ENCODE data around the gene EFNA4.

The EFNA4 gene

GRCh38 chr1:155052439-155053395 is 10.8 kb upstream of the EFNA4 start:
- peak; percentile 36 for DNase-seq

GRCh38 chr1:155053531-155054105 is 9.9 kb upstream of the EFNA4 start:
- no peak for DNase-seq

GRCh38 chr1:155057104-155057503 is 6.4 kb upstream of the EFNA4 start:
- DNase-seq = no peak

DNA sequence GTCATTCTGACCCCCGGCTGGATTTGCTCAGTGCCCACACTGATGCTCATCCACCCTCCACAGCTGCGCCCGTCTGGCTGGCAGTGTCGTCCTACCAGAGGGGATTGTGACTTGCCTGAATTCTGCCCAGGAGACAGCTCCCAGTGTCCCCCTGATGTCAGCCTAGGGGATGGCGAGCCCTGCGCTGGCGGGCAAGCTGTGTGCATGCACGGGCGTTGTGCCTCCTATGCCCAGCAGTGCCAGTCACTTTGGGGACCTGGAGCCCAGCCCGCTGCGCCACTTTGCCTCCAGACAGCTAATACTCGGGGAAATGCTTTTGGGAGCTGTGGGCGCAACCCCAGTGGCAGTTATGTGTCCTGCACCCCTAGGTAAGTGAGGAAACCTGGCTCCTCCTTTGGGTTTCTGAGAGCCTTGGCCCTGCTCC is 5.7 kb upstream of the EFNA4 start:
- no peak for DNase-seq

DNA sequence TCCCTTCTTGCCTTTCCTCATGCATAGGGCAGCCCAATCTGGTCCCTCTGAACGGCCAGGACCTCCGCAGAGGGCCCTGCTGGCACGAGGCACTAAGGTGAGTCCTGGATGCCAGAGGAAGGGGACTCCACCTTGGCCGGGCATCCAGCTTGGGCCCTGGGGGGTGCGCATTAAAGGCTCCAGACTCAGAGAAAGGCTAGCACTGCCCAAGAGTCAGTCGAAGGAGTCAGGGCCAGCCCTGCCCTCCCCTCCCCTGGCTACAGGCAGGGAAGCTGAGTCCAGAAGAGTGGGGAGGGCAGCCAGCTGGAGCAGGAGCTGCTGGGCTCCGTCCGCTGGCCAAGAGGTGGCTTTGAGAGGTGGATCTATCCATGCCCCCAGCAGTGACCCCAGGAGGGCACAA is 2.8 kb upstream of the EFNA4 start:
- no peak for DNase-seq

DNA sequence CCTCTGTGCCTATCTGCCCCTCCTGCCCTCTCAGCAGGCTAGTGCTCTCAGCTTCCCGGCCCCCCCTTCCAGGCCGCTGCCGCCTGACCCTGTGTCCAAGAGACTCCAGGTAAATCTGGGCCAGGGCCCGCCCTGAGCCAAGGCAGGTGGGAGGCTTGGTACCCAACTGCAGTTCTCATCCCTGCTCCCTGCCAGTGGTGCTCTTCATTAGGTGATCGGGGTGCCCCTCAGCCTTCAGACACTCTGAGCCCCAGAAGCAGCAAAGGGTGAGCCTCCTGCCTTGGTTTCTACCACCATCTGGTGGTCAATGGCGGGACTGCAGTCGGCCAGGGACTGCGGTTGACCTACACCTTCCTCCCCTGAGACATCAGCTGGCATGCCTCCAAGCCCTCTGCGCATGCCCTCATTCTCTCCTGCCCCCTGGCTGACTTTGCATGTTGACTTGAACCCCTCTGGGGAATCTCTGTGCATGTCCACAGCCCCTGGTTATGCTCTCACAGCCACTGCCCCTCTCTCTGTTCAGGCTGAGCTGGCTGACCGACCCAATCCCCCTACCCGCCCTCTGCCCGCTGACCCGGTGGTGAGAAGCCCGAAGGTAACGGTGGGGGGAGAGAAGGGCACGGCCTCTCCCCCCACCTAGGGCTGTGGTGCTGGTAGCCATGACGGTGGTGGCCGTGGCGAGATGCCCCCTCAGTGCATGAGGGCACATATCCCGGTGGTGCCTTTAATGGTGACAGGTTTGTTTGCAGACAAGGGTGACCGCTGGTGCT is 2.0 kb upstream of the EFNA4 start:
- DNase-seq = peak; percentile 97

GRCh38 chr1:155062151-155062686 is 1.3 kb upstream of the EFNA4 start:
- DNase-seq = no peak

- DNase-seq = peak; percentile 76
Observed at GRCh38 chr1:155062702-155063411, 683 bp upstream of the EFNA4 start.

- no peak for DNase-seq
Observed at GRCh38 chr1:155064111-155064831, 731 bp downstream of the EFNA4 start.

- DNase-seq = no peak
Observed at GRCh38 chr1:155064832-155065429, 1.4 kb downstream of the EFNA4 start.

DNA sequence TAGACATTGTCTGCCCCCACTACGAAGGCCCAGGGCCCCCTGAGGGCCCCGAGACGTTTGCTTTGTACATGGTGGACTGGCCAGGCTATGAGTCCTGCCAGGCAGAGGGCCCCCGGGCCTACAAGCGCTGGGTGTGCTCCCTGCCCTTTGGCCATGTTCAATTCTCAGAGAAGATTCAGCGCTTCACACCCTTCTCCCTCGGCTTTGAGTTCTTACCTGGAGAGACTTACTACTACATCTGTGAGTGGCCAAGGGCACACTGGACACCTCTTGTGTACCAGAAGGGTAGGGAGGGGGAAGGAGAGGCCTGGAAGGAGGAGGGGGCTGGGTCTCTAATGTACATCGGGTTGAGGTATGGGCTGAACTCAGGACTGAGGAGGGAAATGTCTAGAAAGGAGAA is 3.2 kb downstream of the EFNA4 start:
- DNase-seq = no peak

- no peak for DNase-seq
Observed at GRCh38 chr1:155068599-155068998, 5.1 kb downstream of the EFNA4 start.

DNA sequence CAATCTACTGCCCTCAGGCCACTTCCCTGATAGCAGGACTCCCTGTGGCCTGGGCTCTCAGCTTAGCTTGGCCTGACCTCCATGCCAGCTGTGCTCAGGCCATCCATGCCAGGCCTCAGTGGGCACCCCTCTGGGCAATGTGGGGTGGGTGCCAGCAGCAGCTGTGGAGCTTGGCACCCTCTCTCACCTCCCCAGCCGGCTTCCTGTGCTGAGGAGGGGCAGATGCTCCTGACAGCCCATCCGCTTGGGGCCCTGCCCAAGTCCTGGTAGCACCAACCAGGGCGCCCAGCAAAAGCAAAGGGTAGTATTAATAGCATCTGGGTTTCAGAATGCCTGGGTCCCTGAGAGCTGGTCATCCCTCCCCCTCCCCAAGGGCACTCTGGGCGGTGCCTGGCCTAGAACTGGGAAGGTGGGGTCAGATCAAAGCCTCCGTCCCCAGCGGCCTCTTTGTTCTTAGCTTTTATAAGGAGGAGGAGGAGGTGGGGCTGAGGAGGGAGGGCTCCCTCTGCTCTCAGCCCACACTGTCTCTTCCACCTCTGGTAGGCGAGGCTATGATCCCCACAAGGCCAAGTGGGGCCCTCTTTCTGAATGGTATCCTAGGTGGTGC is 6.1 kb downstream of the EFNA4 start:
- DNase-seq = no peak

GRCh38 chr1:155070158-155070621 is 6.7 kb downstream of the EFNA4 start:
- no peak for DNase-seq

- DNase-seq = peak; percentile 78
Observed at GRCh38 chr1:155070721-155071569, 7.4 kb downstream of the EFNA4 start.

GRCh38 chr1:155071701-155072100 is 8.2 kb downstream of the EFNA4 start:
- no peak for DNase-seq

- no peak for DNase-seq
Observed at GRCh38 chr1:155072531-155073289, 9.2 kb downstream of the EFNA4 start.

DNA sequence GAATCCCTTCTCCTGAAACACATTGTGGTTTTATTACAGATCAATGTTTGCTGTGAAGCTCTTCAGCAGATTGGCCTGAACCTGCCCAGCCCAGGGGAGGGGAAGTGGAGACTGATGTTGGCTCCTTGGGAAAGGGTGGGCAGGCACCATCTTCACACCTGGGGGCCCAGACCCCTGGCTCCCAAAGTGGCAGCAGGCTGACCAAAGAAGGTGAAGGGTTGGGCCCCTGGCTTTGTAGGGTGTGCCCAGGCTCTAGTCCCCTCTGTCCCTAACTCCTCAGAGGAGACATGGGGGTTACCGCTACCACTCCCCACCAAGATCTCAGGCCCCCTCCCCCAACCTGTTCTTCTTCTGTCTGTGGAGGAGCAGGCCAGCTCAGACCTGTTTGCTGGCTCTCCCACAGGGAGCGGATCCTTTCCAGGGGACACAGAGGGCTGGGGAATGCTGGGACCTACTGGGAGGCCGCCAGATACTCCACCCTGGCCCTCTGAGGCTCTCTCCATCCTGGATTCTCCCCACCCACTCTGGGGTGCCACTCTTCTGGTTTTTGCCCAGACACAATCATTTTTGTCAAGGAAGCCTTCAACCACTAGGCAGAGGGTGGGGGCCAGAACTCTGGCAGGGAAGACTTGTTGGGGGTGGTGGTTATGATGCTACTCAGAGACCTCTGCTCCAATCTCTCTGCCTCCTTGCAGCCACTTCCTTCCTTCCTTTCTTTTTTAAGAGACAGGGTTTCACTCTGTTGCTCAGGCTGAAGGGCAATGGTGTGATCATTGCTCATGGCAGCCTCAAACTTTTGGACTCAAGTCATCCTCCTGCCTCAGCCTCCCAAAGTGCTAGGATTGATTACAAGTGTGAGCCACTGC is 10.1 kb downstream of the EFNA4 start:
- no peak for DNase-seq

Measured in activated CD4-positive, alpha-beta T cell treated with anti-CD3 and anti-CD28 coated beads, Interleukin-2, amount 50 U/mL, for 1 hour (primary cell).